AG09309 (cell line): ENCODE results near the gene INPP5B.
"Not testable (repeated sequence)": the region's sequence is repeated elsewhere in the genome, so short reads cannot be mapped to it uniquely, and the experiment has no call there.

Source experiments
- DNase-seq: peaks from one replicate; pipeline ENCODE4 v3.0.0-alpha.2; 2010; ENCODE audit warnings: low read depth
- H3K4me3 ChIP-seq: 2 replicates; pipeline ENCODE4 v1.5.1; 2011; ENCODE audit warnings: mild to moderate bottlenecking, low read depth, low read length, moderate library complexity; ENCODE audit not compliant: control insufficient read depth
- CTCF ChIP-seq: IDR thresholded peaks from 2 replicates; pipeline ENCODE4 v1.5.1; 2011; ENCODE audit warnings: mild to moderate bottlenecking, low read depth, low read length, inconsistent platforms; ENCODE audit not compliant: insufficient read depth, control insufficient read depth; ENCODE audit errors: missing control alignments

INPP5B gene

DNA sequence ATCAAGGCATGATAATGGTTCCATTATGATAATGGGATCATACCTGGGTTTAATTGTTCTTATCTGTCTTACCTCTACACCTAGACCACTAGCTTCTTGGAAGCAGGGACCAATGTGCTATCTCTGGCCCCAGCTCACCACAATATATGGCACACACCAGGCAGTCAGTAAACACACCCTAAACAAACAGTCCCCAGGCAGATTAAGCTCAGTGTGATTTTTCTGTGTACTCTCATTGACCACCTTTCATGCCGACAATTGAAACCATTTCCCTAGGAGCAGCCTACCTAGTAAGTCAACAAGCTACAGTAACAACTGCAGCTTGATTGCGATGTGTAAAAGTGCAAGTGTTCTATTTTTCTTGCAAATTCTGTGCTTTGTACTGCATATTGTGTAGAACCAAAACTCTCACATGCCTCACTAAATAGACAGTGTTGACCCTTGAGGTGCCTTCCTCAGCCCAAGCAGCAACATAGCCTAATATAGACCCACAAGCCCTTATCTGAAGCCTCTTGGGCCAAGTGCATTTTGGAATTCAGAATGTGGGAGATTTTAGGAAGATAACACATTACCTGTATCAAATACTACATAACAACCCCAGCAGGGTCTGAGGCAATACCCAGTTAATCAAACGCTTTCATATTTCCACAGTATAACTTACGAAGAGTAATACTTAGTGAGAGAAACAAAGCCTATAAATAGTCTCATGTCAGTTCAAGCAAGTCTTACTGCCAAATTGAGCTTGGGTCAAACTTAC, 32.0 kb downstream of the INPP5B start:
- no peak for DNase-seq
- no peak for TF ChIP-seq CTCF
- no peak overlapping the region for H3K4me3 ChIP-seq

DNA sequence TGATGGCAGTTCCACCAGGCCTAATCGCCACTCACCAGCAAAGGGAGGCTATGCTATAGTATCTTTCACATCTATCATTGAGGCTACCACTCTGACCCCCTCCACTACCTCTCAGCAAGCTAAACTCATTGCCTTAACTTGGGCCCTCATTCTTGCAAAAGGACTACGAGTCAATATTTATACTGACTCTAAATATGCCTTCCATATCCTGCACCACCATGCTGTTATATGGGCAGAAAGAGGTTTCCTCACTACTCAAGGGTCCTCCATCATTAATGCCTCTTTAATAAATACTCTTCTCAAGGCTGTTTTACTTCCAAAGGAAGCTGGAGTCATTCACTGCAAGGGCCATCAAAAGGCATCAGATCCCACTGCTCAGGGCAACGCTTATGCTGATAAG, 35.4 kb downstream of the INPP5B start:
- not testable (repeated sequence) for DNase-seq, H3K4me3 ChIP-seq

GRCh38 chr1:37910886-37911285, 36.0 kb downstream of the INPP5B start:
- H3K4me3 ChIP-seq, DNase-seq: not testable (repeated sequence)

GRCh38 chr1:37908531-37908930, 38.3 kb downstream of the INPP5B start:
- not testable (repeated sequence) for H3K4me3 ChIP-seq, DNase-seq

GRCh38 chr1:37907416-37908125, 39.3 kb downstream of the INPP5B start:
- not testable (repeated sequence) for DNase-seq, H3K4me3 ChIP-seq

DNA sequence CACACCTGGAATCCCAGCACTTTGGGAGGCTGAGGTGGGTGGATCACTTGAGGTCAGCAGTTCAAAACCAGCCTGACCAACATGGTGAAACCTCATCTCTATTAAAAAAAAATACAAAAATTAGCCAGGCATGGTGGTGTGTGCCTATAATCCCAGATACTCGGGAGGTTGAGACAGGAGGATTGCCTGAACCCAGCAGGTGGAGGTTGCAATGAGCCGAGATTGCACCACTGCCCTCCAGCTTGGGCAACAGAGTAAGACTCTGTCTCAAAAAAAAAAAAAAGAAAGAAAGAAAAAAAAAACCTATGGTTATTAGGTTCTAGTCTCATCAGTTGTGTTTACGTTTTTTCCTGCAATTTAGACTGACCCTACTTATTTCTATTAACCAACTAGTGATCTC, 40.3 kb downstream of the INPP5B start:
- not testable (repeated sequence) for DNase-seq, H3K4me3 ChIP-seq

DNA sequence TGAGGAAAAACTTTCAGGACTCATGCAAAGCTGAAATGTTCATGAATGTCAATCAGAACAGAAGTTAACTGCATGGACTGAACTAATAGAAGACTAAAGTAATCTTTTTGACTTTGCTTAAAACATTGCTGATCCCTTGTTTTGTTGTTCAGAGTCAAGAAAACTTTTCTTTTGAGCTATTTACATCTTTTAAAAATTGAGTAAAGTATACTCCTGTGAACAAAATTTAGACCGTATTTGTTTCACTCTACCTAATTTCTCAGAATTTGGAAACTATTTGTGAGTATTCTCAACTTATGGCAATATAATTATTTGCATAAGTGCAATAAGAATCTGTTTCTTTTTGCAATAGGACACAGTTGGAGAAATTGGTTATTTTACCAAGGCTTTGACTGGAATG, 41.1 kb downstream of the INPP5B start:
- no peak for TF ChIP-seq CTCF
- H3K4me3 ChIP-seq: no peak overlapping the region
- no peak for DNase-seq

- DNase-seq, H3K4me3 ChIP-seq: not testable (repeated sequence)
These were observed 42.9 kb downstream of the INPP5B start for GRCh38 chr1:37903921-37904320.

DNA sequence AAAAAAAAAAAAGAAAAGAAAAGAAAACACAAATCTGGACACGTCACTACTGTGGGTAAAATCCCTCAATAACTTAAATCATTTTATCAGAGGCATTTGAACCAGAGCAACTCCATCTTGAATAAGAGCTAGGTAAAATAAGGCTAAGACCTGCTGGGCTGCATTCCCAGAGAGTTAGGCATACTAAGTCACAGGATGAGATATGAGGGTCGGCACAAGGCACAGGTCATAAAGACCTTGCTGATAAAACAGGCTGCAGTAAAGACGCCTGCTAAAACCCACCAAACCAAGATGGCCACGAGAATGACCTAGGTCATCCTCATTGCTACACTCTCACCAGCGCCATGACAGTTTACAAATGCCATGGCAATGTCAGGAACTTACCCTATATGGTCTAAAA, 43.9 kb downstream of the INPP5B start:
- DNase-seq: no peak
- TF ChIP-seq CTCF: no peak
- H3K4me3 ChIP-seq: no peak overlapping the region

GRCh38 chr1:37901893-37902225, 45.0 kb downstream of the INPP5B start:
- no peak overlapping the region for H3K4me3 ChIP-seq
- no peak for DNase-seq
- no peak for TF ChIP-seq CTCF
